NCI-H2107 (cell line): Measurements from ENCODE around the gene SLC38A3.
"Not testable (repeated sequence)": the region's sequence is repeated elsewhere in the genome, so short reads cannot be mapped to it uniquely, and the experiment has no call there.

ENCODE experiments used
- DNase-seq: peaks from one replicate; lab custom pipeline; 2025; lab: John Stamatoyannopoulos, UW

Gene SLC38A3

DNA sequence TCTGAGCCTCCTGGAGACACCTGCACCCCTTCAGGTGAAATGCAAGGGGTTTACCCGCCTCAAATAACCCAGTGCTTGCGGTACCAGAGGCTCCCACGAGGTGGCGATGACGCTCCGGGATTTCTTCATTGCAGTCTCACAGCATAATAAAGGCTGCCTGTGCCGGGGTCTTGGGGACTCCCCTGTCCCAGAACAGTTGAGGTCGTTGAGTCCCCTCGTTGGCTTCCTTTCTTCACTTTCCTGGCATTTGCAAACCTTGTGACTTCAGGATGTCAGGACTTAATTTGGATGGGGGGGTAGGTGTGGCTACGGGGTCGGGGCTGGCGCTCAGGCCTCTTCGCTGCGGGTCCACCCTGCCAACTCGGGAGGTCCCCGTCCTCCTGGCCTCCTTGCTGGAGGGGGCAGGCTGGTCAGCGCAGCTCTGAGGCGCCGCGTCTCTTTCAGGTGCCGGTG is 12.4 kb upstream of the SLC38A3 start:
- no peak for DNase-seq

DNA sequence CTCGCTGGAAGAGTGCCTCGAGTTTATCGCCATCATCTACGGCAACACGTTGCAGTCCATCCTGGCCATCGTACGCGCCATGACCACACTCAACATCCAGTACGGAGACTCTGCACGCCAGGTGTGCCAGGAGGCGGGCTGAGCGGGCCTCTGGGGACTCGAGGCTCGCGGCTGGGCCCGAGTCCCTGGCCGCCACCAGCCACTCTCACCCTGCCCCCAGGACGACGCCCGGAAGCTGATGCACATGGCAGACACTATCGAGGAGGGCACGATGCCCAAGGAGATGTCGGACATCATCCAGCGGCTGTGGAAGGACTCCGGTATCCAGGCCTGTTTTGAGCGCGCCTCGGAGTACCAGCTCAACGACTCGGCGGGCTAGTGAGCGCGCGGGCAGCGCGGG is 11.8 kb upstream of the SLC38A3 start:
- no peak for DNase-seq

DNA sequence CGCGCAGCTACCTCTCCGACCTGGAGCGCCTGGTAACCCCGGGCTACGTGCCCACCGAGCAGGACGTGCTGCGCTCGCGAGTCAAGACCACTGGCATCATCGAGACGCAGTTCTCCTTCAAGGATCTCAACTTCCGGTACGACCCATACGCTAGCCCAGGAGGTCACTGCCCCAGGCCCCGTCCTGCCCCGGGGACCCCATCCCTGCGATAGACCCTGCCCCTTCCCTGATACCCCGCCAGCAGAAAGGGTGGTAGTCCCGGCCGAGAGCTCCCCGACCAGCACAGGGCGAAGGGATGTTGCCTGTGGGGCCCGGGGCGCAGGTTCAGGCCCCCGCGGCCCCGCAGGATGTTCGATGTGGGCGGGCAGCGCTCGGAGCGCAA is 11.3 kb upstream of the SLC38A3 start:
- no peak for DNase-seq

DNA sequence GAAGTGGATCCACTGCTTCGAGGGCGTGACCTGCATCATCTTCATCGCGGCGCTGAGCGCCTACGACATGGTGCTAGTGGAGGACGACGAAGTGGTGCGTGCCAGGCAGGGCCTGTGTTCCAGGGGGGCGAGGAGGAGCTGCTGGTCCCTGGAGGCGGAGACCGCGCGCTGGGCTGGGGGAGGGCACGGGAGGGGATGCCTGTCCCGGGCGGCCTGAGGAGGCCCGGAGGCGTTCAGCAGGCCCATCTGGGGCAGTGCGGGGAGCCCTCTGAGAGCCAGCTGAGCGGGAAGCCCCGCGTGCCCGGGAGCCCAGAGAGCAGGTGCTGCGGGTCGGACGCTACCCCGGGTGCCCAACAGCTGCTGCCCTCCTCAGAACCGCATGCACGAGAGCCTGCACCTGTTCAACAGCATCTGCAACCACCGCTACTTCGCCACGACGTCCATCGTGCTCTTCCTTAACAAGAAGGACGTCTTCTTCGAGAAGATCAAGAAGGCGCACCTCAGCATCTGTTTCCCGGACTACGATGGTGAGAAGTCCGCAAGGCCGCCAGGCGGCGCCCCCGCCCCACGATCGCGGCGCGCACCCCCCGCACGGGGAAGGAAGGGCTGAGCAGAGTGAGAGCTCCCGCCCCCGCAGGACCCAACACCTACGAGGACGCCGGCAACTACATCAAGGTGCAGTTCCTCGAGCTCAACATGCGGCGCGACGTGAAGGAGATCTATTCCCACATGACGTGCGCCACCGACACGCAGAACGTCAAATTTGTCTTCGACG is 10.8 kb upstream of the SLC38A3 start:
- no peak for DNase-seq

DNA sequence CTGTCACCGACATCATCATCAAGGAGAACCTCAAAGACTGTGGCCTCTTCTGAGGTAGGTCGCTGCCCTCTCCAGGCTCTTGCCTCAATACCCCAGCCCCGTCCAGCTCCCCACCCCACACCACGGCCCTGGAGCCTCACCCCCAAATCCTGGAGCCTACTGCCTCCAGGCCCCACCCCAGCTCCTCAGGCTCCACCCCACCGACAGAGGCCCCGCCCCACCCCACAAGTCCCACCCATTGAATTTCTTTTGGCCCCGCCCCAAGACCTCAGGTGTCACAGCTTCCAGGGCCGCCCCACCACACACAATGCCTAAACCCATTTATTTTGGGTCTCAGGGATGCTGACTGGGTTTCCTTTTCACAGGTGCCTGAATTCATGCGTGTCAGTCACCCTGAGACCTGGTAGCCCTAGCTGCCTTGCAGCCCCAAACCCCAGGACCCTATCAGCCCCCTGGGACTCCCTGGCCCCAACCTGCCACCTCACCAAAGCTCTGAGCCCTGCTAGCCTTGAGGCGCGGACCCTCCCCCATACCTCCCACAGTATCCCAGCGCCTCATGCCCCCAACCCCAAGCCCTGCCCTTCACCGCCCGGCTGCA is 10.1 kb upstream of the SLC38A3 start:
- no peak for DNase-seq

DNA sequence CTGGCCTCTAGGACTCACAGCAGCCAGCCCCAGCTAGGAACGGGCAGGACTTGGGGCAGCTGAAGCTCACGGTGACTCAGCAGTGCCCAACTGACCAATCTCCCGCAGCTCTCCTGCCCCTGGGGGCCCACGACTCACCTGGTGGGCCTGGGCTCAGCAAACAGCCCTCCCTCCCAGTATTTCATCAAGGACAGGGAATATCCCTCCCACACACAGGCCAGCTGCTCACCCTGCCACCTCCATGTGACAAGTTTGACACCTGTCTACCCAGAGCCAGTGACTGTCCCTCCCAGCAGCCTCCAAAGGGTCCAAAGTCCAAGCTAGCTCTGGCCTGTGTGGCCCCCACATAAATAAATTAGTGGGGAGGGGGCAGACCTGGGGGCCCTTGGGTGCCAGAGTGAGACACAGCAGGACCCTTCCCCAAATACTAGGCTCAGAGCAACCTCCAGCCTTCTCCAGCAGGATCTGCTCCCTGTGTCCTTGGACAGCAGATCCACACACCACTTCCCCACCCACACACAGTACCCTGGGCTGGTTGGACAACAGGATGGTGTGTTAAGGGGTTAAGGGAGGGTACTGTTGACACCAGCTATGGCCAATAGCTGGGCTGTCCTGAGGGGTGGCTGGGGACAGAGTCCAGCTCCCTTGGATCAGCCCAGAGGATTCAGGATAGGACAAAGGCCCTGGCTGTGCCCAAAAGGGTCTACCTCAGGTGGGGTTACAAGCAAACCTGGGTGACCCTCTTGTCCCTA is 9.4 kb upstream of the SLC38A3 start:
- DNase-seq: no peak

DNA sequence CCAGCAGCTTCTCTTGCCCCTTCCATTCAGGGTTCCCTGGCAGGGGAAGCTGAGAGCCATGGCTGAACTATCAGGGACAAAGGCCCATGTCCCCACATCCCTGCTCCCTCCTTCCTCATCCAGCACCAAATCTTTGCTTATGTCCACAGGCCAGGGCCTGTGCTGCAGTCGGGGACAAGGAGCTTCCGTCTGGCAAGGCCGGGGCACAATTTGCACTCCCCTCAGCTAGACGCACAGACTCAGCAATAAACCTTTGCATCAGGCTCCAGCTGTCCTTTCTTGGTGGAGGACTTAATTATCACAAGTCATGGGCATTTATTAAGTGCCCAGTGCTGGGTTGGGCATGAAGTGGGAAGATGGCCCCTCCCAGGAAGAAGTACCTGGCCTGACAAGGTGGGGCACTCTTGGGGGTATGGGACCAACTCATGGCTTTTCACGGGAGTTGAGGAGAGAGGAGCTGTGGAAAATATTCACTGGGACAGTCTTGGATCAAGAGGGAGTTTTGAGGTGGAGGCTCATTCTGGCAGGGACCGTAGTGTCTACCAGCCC is 8.7 kb upstream of the SLC38A3 start:
- no peak for DNase-seq

DNA sequence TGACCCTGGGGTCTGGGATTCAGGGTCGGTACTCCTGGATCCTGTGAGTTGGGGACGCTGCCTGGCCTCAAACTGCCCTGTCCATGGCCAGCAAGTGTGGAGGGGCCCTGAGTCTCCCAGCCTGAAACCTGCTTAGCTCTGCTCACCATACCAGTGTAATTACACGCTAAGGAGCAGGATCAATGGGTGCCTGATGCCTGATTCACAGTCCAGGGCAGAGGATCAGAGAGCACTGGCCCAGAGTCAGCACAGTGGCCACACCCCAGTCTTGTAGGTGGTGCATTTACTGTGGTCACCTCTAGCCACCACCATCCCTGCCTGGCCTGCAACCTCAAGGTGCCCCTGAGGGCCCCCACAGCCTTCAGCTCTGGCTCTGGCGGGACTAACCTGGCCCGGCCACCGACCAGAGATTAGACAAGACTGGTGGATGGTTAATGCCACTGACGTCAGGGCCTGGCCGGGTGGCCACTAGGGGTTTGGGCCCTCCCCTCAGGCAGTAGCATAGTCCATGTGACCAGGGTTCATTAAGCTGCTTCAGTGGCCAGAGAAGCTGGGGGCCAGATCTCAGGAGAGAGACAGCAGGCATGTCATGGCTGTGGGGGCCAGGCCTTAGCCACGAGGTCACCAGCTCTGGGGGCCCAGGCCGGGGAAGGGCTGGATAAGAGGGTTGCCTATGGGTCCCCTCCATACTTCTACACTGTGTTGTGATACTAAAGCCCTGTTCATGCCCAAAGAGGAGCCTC is 3.3 kb upstream of the SLC38A3 start:
- no peak for DNase-seq

DNA sequence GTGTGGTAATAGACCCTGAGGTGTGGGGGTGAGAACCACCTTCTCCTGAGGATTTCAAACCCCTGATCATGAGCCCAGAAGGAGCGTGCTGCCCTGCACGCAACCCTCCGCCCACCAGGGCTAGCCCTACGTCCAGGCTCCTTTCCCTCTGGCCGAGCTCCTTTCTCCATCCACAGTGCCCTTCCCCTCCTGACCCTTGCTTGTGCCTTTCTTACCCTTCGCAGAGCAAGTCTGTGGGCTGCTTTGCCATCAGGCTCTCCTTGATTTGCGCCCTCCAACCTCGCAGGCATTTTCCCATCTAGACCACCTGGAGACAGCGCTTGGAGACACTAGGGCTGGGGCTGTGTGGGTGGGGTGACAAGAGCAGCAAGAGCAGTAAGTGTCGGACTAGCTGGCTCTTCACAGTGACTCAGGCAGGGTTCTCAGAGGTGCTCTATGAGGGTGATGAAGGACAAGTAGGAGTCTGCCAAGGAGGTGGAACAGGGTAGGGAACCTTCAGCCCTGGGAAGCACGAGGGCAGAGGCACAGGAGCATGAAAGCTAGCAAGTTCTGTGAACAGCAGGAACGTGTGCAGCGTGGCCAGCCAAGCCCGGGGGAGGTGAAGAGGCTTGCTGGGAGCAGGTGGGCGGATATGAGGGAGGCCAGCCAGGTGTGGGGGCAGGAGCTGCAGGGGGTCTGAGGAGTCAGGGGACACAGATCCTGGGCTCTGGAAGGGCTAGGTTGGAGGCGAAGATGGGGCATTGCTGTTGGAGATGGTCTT is 2.5 kb upstream of the SLC38A3 start:
- no peak for DNase-seq

DNA sequence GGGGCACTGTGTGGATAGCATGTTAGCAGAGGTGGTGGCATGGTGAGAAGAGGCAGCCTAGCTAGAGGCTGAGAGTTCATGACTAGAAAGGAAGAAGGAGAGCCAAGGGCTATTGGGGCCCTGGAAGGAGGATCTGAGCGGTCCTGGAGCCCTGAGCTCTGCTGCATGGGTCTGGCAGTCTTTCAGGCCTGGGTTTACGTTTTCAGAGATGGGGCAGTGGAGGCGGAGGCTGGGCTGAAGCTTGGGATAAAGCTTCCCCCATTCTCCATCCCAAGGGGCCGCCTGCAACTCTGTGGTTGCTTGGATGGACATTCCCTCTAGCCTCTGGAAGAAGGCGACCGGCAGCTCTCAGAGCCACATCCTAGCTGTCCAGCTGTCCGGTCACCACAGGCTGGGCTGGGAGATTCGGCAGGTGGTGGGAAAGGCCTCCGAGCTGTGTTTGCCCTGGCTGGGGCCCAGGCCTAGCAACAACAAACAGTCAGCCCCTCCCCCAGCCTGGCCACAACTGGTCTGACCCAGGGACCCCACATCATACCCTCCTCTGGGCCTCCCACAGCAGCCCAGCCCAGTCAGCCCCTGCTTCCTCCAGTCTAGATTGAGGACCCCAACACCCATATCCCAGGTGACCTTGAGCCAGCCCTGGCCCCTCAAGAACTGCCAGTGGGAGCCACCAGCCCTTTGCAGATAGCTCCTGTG is 1.8 kb upstream of the SLC38A3 start:
- no peak for DNase-seq

DNA sequence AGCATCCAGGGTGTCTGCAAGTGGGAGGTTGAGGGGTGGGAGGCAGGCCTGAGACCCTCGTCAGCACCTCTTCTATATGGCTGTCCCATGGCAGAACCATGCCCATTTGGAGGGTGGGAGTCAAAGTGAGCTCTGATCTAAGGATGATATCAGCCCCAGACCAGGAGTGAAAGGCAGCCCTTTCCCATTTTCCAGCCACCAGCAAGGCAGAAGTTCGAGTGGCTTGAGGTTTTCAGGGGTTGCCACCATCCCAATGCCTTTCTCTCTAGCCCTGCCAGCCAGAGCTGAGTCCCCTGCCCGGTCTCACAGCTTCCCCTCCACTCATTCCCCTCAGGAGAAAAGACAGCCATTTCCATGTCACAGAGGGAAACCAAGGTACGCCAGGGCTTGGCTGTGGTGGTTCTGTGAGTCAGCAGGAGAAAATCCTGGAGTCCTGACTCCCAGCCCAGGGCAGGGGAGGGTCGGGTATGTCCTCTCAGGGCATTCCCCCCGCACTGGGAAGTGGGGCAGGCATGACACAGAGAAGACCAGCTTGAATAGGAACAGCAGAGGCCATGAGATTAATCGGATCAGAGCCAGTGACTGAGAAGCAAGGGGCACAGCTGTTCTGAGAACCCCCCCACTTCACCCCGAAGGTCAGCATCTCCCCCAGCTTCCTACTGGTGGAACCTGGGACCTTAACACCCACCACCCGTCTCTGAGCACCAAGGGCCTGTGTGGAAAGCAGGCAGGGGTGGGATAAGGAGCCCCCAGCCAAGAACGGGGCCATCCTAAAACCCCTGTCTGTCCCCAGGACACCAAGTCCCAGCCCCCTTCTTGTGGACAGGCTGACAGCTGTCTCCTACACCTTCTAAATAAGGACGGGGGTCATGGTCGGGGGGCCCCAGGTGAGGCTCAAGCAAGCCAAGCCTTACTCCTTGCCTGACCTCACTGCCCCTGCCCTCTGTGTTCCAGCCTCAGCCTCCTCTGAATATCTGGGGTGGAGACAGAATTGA is 965 bp upstream of the SLC38A3 start:
- DNase-seq: no peak

DNA sequence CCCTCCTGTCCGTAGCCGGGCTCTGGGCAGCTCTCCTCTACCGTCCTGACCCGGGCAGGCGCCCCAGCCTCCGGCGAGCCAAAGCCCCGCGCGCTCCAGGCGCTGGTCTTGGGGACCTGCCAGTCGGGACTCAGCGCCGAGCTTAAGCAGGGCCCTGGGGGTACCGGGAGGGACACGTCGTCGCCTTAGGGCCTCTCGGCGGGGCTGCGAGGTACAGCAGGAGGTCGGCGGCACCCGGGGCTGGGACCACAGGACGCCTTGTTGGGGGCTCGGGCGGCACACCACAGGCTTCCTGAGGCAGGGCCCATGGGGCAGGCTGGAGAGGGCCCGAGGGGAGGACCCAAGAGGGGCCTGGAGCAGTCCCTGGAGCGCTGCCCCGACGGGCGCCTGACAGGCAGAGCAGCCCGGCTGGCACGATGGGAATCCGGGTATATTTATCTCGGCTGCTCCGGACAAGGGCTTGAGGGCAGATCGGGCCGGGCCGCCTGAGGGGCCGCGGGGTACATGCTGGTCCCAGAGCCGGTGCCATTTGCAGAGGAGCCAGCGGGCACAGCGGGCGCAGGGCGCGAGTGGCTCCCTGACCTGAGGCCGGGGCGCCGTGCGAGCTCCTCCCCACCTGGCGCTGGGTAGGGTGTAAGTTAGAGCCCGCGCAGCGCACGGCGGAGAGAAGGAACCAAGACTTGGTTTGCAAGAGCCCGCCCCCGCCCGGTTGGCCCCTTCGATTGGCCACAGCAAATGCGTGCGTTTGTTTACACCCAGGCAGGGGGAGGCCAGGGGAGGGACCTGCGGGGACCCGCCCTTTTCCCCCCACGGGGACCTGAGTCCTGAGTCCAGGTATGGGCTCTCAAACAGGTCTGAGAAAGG is 574 bp downstream of the SLC38A3 start:
- DNase-seq: no peak

DNA sequence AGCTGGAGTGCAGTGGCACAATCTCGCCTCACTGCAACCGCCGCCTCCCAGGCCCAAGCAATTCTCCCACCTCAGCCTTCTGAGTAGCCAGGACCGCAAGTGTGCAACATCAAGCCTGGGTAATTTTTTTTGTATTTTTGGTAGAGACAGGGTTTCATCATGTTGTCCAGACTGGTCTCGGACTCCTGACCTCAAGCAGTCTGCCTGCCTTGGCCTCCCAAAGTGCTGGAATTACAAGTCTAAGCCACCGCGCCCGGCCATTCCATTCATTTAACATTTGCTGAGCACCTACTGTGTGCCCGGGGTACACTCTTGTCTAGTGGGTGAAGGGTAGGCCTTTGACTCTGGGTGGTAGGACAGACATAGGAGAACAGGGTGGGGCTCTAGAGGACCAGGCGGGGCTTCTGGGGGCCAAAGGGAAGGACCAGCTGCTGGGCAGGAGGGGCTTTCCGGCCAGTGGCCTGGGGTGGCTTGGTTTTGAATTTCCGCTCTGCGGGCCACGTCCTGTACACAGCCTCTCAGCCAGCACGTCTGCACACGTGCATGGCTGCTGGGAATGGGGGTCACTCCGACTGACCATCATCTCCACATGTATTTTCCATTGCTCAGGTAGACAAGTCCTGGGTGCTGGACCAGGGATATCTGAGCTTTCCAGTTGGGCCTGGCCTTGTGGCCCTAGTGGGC is 2.4 kb downstream of the SLC38A3 start:
- DNase-seq: no peak

DNA sequence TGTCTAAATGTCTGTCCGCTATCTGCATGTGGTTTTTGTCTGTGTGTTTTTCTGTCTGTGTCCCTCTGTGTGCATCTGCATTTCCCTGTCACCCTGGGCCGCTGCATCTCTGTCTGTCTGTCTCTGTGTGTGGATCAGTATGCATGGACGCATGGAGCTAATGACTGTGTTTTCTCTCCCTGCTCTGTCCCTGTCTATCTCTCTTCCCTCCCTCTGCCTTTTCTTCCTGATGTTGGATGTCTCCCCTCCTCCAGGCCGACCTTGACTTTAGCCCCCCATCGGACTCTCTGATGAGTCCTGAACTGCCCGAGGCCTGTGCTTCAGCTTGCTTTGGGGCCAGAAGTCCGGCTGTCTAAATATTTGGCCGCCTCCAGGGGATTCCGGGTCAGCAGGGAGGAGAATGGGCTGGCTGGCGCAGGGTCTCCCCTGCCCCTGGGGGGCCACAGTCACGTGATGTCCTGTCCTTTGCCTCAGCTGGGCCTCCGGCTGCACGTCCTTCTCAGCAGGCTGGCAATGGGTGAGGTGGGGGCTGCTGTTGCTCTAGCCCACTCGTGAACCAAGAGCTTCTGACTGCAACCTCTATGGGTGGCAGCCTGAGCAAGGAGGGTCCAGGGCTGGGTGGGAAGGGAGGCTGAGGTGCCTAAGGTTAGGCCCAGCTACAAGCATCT is 3.7 kb downstream of the SLC38A3 start:
- DNase-seq: no peak

DNA sequence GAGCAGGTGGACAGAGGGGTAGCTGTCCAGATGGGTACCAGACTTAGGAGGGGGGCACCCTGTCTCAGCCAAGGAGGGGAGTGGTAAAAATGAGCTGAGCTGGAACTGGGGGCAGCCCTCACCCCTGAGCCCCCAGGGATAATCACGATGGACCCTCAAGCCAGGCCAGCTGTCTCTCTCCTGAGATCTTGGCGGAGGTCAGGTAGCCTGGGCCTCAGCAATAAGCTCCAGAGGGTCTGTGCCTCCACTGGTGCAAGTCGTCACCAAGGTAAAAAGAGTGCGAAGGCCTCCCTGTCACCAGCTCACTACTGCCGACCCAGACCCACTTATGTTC is 5.1 kb downstream of the SLC38A3 start:
- no peak for DNase-seq

DNA sequence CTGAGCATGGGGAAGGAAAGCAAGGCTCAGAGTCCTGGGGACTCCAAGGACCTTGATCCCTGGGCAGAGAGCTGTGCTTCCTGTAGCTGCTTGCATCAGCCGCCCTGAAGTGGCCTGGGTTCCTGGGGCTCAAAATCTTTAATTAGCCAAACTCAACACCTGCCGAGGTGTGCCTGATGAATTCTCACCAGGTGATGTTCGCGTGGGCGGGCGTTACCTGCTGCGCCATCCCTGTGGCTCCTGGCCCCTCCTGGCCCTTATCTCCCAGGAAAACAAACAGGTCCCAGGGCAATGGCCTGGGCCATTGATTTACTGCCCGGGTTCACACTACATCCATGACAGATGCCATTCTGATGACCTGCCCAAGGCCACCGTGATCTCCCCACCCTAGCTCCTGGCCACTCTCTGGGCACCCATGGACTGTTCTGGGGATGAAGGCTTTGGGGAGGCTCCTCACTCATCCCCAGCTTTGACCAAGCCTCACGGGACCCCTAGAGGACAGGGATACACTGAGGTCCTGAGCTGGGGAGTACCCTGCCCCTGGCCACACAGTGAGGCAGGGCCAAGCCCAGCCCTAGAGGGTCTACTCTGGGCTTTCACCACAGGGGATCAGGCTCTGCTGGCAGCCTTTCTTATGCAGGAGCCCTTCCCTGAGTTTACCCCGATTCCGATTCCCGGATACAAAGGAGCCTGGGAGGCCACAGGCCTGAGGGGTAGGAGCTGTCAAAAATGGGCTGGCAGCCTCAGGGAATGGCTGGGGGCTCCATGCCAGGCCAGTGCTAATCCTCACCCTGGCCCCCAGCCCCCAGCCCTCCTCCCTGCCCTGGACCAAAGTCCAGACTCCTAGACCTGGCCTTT is 5.7 kb downstream of the SLC38A3 start:
- peak; percentile 34 for DNase-seq

DNA sequence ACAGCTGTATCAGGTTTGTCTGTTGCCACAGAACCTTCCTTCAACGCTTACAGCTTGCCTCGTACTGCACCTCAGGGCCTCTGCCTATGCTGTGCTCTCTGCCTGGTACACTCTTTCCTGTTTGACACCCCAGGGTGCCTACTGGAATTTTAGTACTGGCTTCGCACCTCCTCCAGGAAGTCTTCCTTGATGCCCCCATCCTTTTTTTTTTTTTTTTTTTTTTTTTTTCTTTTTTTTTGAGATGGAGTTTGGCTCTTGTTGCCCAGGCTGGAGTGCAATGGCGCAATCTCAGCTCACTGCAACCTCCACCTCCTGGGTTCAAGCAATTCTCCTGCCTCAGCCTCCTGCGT is 6.3 kb downstream of the SLC38A3 start:
- DNase-seq: not testable (repeated sequence)
